Measurements from ENCODE around the gene ERGIC3. TPM values are rescaled to one million over a fixed set of nuclear protein-coding genes. Genes with fewer than 3 reads are reported as not detected.

The ERGIC3 gene
- polyA plus RNA-seq, 3 donors, result 144 to 189 (median 163) TPM

DNA sequence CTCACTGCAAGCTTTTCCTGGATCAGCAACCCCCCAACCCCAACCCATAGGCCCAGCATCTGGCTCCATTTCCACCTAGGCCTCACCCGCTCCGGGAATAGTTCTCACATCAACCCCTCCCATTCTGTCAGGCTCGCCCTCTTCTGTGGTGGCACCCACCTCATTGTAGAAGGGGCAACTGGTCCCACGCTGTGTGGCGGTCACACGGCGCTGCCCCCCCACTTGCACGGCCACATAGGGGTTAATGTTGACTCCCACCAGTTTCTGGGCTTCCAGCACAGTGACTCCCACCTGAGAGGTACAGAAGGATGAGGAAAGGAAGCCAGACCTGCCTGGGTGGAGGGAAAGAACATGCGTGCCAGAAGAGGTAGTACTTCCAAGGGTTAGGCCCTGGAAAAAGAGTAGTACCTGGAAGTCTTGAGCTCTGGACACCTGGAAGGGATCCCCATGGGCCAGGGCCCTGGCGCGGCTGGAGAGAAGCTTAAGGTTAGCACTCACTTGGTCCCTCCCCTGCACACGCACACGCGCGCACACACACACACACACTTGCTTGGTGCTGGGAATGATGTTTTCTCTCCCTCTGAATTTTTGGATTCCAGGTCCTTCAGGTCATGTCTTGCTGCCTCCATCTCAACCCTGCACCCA, 61.1 kb downstream of the ERGIC3 start:
- 92 to 95% (median 94%) methylated on average over 15 of the region's 15 CpGs for whole genome bisulfite sequencing, 3 donors
- H3K27ac ChIP-seq (ENCODE audit: low read depth, low read length), result no peak overlapping the region

DNA sequence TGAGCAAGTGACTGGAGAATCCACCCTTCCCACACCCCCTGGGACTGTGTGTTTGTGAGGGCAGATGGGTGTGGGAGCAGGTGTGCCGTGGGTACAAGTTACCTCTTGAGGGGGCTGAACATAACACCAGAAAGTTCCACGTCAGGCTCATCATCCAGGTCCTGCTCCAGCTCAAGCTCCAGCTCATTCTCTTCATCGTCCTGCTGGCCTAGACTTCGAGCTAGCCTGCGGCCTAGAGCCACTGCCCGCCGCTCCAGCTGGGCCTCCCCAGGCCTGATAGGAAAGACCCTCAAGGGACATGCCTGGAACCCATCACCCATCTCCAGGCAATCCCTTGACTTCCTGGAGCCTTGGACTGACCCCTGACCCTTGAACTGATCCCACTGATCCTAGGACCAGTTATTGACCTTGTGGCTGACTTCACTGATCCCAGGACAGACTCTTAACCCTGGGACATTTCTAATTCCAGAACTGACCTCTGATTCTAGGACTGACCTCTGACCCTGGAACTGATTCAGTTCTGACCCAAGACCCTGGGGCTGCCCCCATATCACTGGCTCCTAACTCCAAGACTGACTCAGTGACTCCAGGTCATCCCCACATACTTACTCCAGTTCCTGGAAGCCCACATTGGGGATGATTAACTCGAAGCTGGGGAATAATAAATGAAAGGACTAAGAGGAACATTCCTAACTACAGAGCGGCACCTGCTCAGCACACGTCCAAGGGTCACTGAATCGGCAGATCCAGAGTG, 62.0 kb downstream of the ERGIC3 start:
- 85 to 94% (median 93%) methylated on average over 11 of the region's 11 CpGs for WGBS, 3 donors
- no peak overlapping the region for H3K27ac ChIP-seq (ENCODE audit: low read depth, low read length)

DNA sequence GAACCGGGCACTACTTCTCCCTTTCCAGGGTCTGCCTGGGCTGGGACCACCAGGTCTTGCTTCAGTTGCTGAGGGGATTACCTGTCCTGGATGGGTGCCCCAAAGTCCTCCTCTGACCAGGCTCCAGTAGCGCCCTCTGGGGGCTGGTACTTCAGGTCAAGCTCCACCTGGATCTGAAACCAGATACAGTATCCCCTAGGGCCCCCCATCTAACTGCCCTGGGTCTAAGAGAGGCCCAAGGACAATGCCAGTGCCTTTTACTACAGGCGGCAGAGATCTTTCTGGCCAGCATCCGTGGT, 62.5 kb downstream of the ERGIC3 start:
- 49 to 62% (median 62%) methylated on average over 4 of the region's 4 CpGs for WGBS, 3 donors
- H3K27ac ChIP-seq (ENCODE audit: low read depth, low read length), result no peak overlapping the region

DNA sequence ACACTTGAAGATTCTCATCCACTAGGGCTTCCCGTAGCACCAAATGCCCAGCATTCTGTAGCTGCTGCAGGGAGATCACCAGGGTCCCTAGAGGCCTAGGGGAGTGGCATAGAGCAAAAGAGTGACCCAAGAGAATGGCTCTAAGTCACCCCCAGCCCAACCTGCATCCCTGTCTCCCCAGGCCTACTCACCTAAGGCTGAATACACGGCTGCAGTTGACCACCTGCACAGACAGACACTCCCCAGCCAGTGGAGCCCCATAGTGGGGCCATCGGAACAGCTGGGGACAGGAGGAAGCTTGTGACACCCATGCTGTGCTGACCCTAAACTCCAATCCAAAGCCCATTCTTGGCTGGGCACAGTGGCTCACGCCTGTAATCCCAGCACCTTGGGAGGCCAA, 64.2 kb downstream of the ERGIC3 start:
- WGBS, 3 donors, result 86 to 94% (median 89%) methylated on average over 4 of the region's 4 CpGs
- no peak overlapping the region for H3K27ac ChIP-seq (ENCODE audit: low read depth, low read length)

Other genes with a start within 250 kb of the ERGIC3 start
- gene FAM83C, start 249.7 kb upstream of the ERGIC3 start, polyA plus RNA-seq, result under 1 TPM in 1 of 3 donors, not detected in 2; 0.03 TPM
- 10 to 100 TPM; 17.5 to 30.3 (median 22.5) TPM for gene UQCC1, start 130.1 kb upstream of the ERGIC3 start, polyA plus RNA-seq
- under 1 TPM; 0.13 to 0.80 (median 0.22) TPM for gene GDF5, start 103.8 kb upstream of the ERGIC3 start, polyA plus RNA-seq
- 1 to 10 TPM; 3.6 to 7.1 (median 5.1) TPM for gene CEP250, start 86.5 kb upstream of the ERGIC3 start, polyA plus RNA-seq
- not detected for gene C20orf173, start 12.4 kb upstream of the ERGIC3 start, polyA plus RNA-seq
- gene SPAG4, start 73.8 kb downstream of the ERGIC3 start, polyA plus RNA-seq, result 10 to 100 TPM in 1 of 3 donors, 1 to 10 TPM in 2; 2.8 to 45.5 (median 3.2) TPM
- 100 to 1,000 TPM in 2 of 3 donors, 10 to 100 TPM in 1; 79.7 to 146 (median 105) TPM for gene CPNE1, start 122.8 kb downstream of the ERGIC3 start, polyA plus RNA-seq
- 10 to 100 TPM in 2 of 3 donors, 1 to 10 TPM in 1; 6.4 to 19.5 (median 17.8) TPM for gene RBM12, start 122.8 kb downstream of the ERGIC3 start, polyA plus RNA-seq
- gene NFS1, start 157.3 kb downstream of the ERGIC3 start, polyA plus RNA-seq, result 10 to 100 TPM; 16.9 to 34.6 (median 17.6) TPM
- 100 to 1,000 TPM; 211 to 389 (median 355) TPM for gene ROMO1, start 157.3 kb downstream of the ERGIC3 start, polyA plus RNA-seq
- 100 to 1,000 TPM; 107 to 170 (median 150) TPM for gene RBM39, start 200.2 kb downstream of the ERGIC3 start, polyA plus RNA-seq
- gene PHF20, start 229.9 kb downstream of the ERGIC3 start, polyA plus RNA-seq, result 10 to 100 TPM in 2 of 3 donors, 1 to 10 TPM in 1; 5.9 to 26.5 (median 16.0) TPM